Muscle layer of duodenum (tissue), 2 donors: ENCODE data around the gene STAT6.
A peak's percentile ranks its signal among the peaks of the same experiment; 100 is the strongest.
"Not testable (repeated sequence)": the region's sequence is repeated elsewhere in the genome, so short reads cannot be mapped to it uniquely, and the experiment has no call there.

ENCODE experiments used
- H3K27ac ChIP-seq: one replicate; pipeline ENCODE4 v1.7.0; 2013; ENCODE audit warnings: mild to moderate bottlenecking, low read length
- H3K27me3 ChIP-seq: one replicate; pipeline ENCODE4 v1.7.0; 2013; ENCODE audit warnings: low read depth, mild to moderate bottlenecking, control low read depth, low read length
- H3K36me3 ChIP-seq, 2 donors: one replicate each; pipeline ENCODE4 v1.7.0; 2013; ENCODE audit warnings: low read length in 2 of 2, control low read depth in 1 of 2, mild to moderate bottlenecking in 1 of 2; ENCODE audit not compliant: insufficient read depth in 2 of 2, control insufficient read depth in 1 of 2
- H3K4me1 ChIP-seq, 2 donors: one replicate each; pipeline ENCODE4 v1.7.0; 2013; ENCODE audit warnings: low read length in 2 of 2, mild to moderate bottlenecking in 2 of 2, control low read depth in 1 of 2, moderate library complexity in 1 of 2; ENCODE audit not compliant: insufficient read depth in 2 of 2, control insufficient read depth in 1 of 2
- H3K4me3 ChIP-seq, 2 donors: one replicate each; pipeline ENCODE4 v1.7.0; 2013; ENCODE audit warnings: low read length in 2 of 2, low read depth in 1 of 2, mild to moderate bottlenecking in 1 of 2
- H3K9me3 ChIP-seq, 2 donors: one replicate each; pipeline ENCODE4 v1.7.0; 2013; ENCODE audit warnings: low read length in 2 of 2, control low read depth in 1 of 2, mild to moderate bottlenecking in 1 of 2; ENCODE audit not compliant: control insufficient read depth in 1 of 2
- donor health status: healthy.

STAT6 gene

DNA sequence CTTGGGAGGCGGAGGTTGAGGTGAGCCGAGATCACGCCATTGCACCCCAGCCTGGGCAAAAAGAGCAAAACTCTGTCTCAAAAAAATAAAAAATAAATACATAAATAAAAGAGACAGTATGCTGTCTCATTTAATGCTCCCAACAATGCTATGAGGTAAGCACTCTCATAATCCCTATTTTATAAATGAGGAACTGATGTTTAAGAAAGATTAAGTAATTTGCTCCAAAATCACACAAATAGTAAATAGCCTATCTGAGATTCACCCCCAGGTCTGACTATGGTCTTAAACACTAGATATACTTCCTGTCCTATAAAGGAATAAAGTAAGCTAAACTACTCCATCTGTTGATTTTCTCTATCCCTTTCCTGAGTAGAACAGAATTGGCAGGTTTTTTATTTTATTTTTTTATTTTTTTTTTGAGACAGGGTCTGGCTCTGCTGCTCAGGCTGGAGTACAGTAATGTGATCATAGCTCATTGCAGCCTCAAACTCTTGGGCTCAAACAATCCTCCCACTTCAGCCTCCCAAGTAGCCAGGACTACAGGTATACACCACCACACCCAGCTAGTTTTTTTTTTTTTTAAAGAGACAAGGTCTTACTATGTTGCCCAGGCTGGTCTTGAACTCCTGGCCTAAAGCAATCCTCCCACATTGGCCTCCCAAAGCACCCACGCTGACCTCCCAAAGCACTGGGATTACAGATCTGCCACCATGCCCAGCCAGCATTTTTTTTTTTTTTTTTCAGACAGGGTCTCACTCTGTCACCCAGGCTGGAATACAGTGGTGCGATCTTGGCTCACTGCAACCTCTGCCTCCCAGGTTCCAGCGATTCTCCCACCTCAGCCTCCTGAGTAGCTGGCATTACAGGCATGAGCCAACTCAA, 37.4 kb downstream of the STAT6 start:
- not testable (repeated sequence) for H3K27me3 ChIP-seq, H3K4me3 ChIP-seq, H3K9me3 ChIP-seq, H3K27ac ChIP-seq
- Histone ChIP-seq H3K36me3 (peaks cover 0 to 10% of the 10 kb centered on the region in 2 donors), H3K4me1 (peaks cover 7 to 22% of the 10 kb centered on the region in 2 donors)

DNA sequence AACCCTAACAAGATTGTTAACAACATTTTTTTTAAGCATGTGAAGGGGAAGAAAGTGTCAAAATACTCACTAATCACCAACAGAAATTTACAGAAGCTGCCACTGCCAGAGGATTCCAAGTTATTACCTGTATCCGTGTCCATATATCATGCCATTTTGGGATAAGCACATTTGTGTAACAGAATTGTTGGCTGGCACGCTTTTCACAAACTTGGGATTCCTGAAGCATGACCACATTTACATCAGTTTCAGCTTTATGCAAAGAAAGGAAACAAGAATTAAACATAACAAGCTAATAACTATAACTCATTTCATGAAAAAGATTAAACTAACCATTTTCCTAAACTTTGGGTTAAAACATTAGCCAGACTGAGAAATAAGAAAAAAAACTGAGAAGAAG, 38.5 kb downstream of the STAT6 start:
- H3K9me3 ChIP-seq, result no peaks in the 10 kb centered on the region
- H3K36me3 ChIP-seq, result peaks cover 0 to 14% of the 10 kb centered on the region in 2 donors
- H3K4me1 ChIP-seq, result peaks cover 7 to 18% of the 10 kb centered on the region in 2 donors
- H3K27me3 ChIP-seq, result no peaks in the 10 kb centered on the region
- peak overlapping the region; percentile 58 for H3K27ac ChIP-seq
- no peak overlapping the region for H3K4me3 ChIP-seq

DNA sequence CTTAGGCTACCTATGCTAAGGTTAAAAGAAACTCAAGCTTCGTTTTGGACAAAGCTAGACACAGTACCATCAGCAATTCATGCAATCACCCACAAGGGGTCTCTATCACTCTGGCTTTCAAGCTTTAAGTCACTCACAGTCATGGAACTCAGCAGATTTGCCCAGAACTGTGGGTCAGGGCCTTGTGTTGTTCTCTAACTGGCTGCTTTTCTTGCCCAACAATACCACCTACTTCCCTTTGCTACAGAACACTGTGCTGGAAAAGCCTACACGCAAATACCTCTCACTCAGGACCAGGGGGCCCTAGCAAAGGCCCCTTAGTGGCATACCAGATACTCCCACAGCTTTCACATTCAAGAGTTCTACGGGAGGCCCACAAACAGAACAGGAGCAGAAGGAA, 41.6 kb downstream of the STAT6 start:
- Histone ChIP-seq H3K9me3 (no peaks in the 10 kb centered on the region), H3K4me3 (no peak overlapping the region), H3K4me1 (peaks cover 7 to 12% of the 10 kb centered on the region in 2 donors), H3K27ac (peak overlapping the region; percentile 74), H3K27me3 (no peaks in the 10 kb centered on the region), H3K36me3 (peaks cover 0 to 18% of the 10 kb centered on the region in 2 donors)

DNA sequence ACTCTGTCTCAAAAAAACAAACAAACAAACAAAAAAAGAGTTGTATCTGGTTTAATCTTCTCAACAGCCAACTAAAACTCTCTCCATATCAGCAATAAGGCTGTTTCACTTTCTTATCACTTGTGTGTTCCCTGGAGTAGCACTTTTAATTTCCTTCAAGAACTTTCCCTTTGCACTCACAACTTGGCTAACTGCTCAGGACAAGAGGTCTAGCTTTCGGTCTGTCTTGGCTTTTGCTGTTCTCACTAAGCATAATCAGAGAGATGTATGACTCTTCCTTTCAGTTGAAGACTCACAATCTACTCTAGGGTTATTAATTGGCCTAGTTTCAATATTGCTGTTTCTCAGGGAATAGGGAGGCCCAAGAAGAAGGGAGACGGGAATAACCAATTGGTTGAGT, 44.9 kb downstream of the STAT6 start:
- H3K4me3 ChIP-seq, result no peak overlapping the region
- no peaks in the 10 kb centered on the region for H3K27me3 ChIP-seq
- peaks cover 7 to 12% of the 10 kb centered on the region in 2 donors for H3K4me1 ChIP-seq
- peaks cover 0 to 18% of the 10 kb centered on the region in 2 donors for H3K36me3 ChIP-seq
- no peak overlapping the region for H3K27ac ChIP-seq
- H3K9me3 ChIP-seq, result no peaks in the 10 kb centered on the region

DNA sequence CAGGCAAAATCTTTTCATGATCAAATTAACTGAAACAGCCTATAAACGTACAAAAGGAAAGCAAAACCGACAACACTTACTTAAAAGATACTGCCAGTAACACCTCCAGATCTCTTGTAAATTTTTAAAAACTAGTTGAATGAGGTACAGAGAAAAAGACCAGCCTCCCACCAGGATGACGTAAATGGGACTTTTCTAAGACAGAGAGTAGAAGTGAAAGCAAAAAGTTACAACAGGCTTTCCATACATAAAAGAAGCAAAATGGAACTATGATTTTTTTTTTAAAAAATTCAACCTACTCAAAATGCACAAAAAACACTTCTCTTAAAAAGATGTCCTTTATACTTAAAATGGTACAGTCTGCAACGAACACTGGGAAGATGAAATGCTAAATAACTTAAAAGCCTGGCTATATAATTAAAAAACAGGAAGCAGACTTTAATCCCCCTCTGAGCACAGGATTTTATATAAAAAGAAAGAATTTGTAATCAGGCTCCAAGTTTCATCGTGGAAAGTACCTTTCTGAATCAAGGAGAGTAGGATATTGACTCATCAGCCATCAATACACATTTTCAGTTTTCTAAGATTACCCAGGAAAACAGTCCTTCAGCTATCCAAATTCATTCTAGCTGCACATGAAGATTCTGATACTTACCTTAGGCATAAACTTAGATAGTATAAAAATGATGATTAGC, 47.0 kb downstream of the STAT6 start:
- H3K9me3 ChIP-seq, result no peaks in the 10 kb centered on the region
- H3K4me1 ChIP-seq, result peaks cover 0 to 1% of the 10 kb centered on the region in 2 donors
- H3K4me3 ChIP-seq, result no peak overlapping the region
- H3K27ac ChIP-seq, result peak overlapping the region; percentile 33
- peaks cover 6 to 18% of the 10 kb centered on the region in 2 donors for H3K36me3 ChIP-seq
- H3K27me3 ChIP-seq, result no peaks in the 10 kb centered on the region

DNA sequence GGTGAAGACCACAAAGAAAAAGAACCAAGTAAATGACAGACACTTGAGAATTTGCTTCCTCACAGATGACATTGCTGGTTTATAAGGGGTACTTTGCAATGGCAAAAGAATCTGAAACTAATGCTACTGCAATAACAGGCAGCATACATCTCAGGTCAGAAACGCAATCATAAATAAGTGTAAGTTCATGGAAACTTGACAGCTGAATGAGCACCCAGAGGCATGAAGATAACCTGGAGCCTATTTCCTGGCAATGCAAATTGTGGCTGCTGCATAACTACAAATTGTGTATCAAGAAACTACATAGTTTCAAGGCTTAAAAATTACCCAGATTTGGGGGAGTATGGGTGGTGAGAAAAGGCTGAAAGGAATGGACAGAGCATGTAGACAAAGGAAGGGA, 52.7 kb downstream of the STAT6 start:
- Histone ChIP-seq H3K9me3 (no peaks in the 10 kb centered on the region), H3K27ac (no peak overlapping the region), H3K36me3 (peaks cover 10 to 14% of the 10 kb centered on the region in 2 donors), H3K4me1 (peaks cover 0 to 21% of the 10 kb centered on the region in 2 donors), H3K4me3 (no peak overlapping the region), H3K27me3 (no peaks in the 10 kb centered on the region)

DNA sequence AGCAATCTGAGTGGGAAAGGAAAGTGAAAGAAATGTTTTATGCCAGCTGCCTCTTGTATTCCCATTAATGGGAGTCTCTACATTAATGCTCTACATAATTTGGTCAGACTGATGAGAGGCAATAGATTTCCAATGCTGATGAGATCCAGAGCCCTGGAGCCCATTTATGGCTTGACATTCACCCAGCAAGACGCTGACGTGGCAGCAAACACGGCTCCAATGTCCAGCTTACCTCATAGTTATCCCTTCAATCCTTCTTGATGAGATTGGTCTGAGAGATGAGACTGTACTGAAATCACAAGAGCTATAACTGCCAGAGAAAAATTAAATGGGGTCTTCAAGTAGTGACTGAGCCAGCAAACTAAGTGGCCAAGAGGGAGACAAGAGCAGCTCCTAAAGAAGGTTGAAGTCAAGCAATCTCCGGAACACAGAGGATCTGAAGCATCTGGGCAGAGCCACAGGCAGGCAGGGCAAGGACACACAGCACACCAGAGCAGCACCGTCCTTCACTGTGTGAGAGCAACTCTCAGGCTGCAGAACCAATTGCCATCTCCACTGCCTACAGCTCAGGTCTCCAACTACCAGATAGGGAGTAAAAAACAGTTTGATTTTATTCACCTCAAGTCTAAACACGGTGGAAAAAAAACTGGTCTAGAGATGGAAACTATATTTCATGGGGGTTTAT, 54.0 kb downstream of the STAT6 start:
- no peaks in the 10 kb centered on the region for H3K27me3 ChIP-seq
- peaks cover 0 to 21% of the 10 kb centered on the region in 2 donors for H3K4me1 ChIP-seq
- peak overlapping the region in 1 of 2 donors; percentile 12 for H3K4me3 ChIP-seq
- no peaks in the 10 kb centered on the region for H3K9me3 ChIP-seq
- peaks cover 10 to 14% of the 10 kb centered on the region in 2 donors for H3K36me3 ChIP-seq
- peak overlapping the region; percentile 78 for H3K27ac ChIP-seq

DNA sequence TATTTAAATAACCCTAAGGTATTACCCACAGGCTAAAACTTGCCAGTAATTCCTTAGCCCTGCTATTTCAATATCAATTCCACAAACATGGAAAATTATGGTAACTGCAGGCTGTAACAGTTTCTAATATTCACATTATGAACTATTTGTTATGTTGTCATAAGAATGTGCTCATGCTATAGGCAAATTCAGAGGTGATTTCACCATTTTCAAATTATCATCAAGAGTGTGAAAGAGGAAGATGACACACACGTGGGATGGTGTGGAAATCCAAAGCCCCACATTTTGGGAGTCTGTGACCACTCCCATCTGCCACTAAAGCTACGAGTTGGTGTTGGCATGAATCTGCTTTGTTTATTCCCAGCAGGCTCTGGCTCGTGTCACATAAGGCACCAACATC, 55.3 kb downstream of the STAT6 start:
- Histone ChIP-seq H3K36me3 (peaks cover 10 to 14% of the 10 kb centered on the region in 2 donors), H3K27me3 (no peaks in the 10 kb centered on the region), H3K4me1 (peaks cover 0 to 21% of the 10 kb centered on the region in 2 donors), H3K27ac (peak overlapping the region; percentile 78), H3K4me3 (no peak overlapping the region), H3K9me3 (no peaks in the 10 kb centered on the region)

DNA sequence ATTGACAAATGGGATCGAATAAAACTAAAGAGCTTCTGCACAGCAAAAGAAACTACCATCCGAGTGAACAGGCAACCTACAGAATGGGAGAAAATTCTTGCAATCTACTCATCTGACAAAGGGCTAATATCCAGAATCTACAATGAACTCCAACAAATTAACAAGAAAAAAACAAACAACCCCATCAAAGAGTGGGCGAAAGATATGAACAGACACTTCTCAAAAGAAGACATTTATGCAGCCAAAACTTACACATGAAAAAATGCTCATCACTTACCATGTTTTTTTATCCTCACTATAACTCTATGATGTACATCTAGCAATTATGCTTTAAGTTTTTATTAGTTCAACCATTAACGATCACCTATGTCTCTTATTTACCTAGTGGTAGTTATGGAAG, 57.3 kb downstream of the STAT6 start:
- not testable (repeated sequence) for H3K36me3 ChIP-seq, H3K27ac ChIP-seq, H3K4me3 ChIP-seq, H3K9me3 ChIP-seq, H3K27me3 ChIP-seq
- peaks cover 0 to 21% of the 10 kb centered on the region in 2 donors for H3K4me1 ChIP-seq

DNA sequence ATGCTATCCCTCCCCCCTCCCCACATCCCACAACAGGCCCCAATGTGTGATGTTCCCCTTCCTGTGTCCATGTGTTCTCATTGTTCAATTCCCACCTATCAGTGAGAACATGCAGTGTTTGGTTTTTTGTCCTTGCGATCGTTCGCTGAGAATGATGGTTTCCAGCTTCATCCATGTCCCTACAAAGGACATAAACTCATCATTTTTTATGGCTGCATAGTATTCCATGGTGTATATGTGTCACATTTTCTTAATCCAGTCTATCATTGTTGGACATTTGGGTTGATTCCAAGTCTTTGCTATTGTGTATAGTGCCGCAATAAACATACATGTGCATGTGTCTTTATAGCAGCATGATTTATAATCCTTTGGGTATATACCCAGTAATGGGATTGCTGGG, 58.0 kb downstream of the STAT6 start:
- not testable (repeated sequence) for H3K9me3 ChIP-seq, H3K27ac ChIP-seq, H3K36me3 ChIP-seq, H3K27me3 ChIP-seq, H3K4me3 ChIP-seq
- H3K4me1 ChIP-seq, result peaks cover 0 to 21% of the 10 kb centered on the region in 2 donors

DNA sequence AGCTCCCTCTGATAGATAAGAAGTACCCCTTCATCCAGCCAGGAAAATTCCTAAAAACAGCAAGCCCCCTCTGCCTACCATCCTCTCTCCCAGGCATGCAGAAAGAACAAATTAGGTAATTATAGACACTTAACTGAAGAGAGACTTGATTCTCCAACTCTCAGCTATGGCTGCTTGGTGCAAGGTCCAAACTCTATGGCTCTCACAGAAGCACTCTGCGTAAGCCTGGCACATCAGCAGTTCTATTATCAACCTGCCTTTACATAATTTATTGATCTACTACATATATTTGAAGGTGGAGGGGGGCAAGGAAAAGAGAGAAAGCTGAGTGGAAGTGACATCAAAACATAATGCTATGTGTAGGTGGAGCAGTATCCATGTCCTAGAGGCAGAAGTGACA, 60.2 kb downstream of the STAT6 start:
- no peaks in the 10 kb centered on the region for H3K27me3 ChIP-seq
- H3K4me1 ChIP-seq, result peaks cover 0 to 5% of the 10 kb centered on the region in 2 donors
- H3K27ac ChIP-seq, result no peak overlapping the region
- H3K9me3 ChIP-seq, result no peaks in the 10 kb centered on the region
- H3K36me3 ChIP-seq, result no peaks in the 10 kb centered on the region
- no peak overlapping the region for H3K4me3 ChIP-seq
